ENCODE measurements around the gene URB2.

URB2 gene

GRCh38 chr1:229625915-229626831 is at the start of gene URB2, which contains the start of gene TAF5L:
TSS of gene URB2 (plus strand) at chr1:229626247. CDS start at chr1:229627634, 1,387 bp downstream.
TSS of gene TAF5L (minus strand) at chr1:229626122. CDS start at chr1:229614482, 11,640 bp downstream.
- peak within 1 kb of the TSS; percentile 87 for H3K27ac ChIP-seq
- DNase-seq (ENCODE audit: low spot score), result peak; percentile 93
- ChIA-PET POLR2A (ENCODE audit: low non-redundant PET) (interaction anchor here (1.0 kb wide), 1 partner anchor 67 kb away, joined by 3 read pairs; the partner anchor contains the start of gene ABCB10), CTCF (interaction anchor here (1.0 kb wide), 1 partner anchor 67 kb away, joined by 3 read pairs; the partner anchor contains the start of gene ABCB10)
- TF ChIP-seq CTCF (conservative IDR thresholded peaks at IDR 0.05; ENCODE audit: low read depth), result no peak

- TF ChIP-seq CTCF (conservative IDR thresholded peaks at IDR 0.05; ENCODE audit: low read depth), result no peak
- no peak for DNase-seq (ENCODE audit: low spot score)
- CTCF ChIA-PET, result no interaction called here
- POLR2A ChIA-PET (ENCODE audit: low non-redundant PET), result no interaction called here
- no peak overlapping the region for H3K27ac ChIP-seq
Observed at GRCh38 chr1:229578168-229579058, 47.6 kb upstream of the URB2 start.

GRCh38 chr1:229579059-229579673 is 46.9 kb upstream of the URB2 start:
- POLR2A ChIA-PET (ENCODE audit: low non-redundant PET), result no interaction called here
- CTCF ChIA-PET, result interaction anchor here (0.8 kb wide), 1 partner anchor 11 kb away, joined by 4 read pairs; no protein-coding TSS in a partner anchor
- H3K27ac ChIP-seq, result no peak overlapping the region
- no peak for TF ChIP-seq CTCF (conservative IDR thresholded peaks at IDR 0.05; ENCODE audit: low read depth)
- DNase-seq (ENCODE audit: low spot score), result no peak

GRCh38 chr1:229581485-229581884 is 44.6 kb upstream of the URB2 start:
- CTCF ChIA-PET, result interaction anchor here (0.6 kb wide), 1 partner anchor 881 kb away, joined by 4 read pairs; no protein-coding TSS in a partner anchor
- no peak overlapping the region for H3K27ac ChIP-seq
- TF ChIP-seq CTCF (conservative IDR thresholded peaks at IDR 0.05; ENCODE audit: low read depth), result no peak
- DNase-seq (ENCODE audit: low spot score), result no peak
- POLR2A ChIA-PET (ENCODE audit: low non-redundant PET), result no interaction called here

GRCh38 chr1:229582011-229582694 is 43.9 kb upstream of the URB2 start:
- H3K27ac ChIP-seq, result no peak overlapping the region
- DNase-seq (ENCODE audit: low spot score), result no peak
- POLR2A ChIA-PET (ENCODE audit: low non-redundant PET), result no interaction called here
- no peak for TF ChIP-seq CTCF (conservative IDR thresholded peaks at IDR 0.05; ENCODE audit: low read depth)
- CTCF ChIA-PET, result no interaction called here
